NOMO-1 (cell line): ENCODE results near the gene PRKAR1B.

ENCODE experiments used
- DNase-seq, 2 experiments: peaks; one replicate each; lab custom pipeline; 2025; ENCODE audit not compliant: unreplicated experiment in 2 of 2; lab: John Stamatoyannopoulos, UW

PRKAR1B gene

DNA sequence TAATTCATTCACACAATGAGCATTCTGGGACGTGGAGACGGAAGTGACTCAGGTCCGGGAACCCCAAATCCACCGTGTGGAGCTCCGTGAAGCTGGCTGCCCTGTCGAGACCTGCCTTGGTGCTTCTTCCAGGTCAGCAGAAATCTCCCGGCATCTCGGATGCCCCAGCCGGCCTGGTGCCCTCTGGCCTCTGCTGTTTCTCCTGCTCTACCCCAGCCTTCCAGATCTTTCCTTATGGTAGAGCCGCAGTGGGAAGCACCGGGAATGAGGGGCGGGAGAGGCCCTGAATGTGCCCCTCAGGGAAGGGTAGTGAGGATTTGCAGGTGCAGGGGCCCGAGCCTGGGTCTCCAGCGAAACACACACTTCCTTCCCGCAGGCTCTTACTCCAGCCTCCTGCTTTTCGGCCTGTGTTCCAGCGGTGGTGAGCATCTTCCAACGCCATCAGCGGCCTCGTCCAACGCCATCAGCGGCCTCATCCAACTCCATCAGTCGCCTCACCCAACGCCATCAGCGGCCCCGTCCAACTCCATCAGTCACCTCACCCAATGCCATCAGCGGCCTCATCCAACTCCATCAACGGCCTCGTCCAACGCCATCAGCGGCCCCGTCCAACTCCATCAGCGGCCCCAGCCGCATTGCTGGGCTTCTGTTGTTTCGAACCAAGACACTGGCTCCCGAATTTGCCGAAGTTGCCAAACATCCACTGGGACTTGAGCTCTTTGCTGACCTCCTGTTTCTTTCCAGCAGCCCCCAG, 150.4 kb downstream of the PRKAR1B start:
- no peak for DNase-seq

DNA sequence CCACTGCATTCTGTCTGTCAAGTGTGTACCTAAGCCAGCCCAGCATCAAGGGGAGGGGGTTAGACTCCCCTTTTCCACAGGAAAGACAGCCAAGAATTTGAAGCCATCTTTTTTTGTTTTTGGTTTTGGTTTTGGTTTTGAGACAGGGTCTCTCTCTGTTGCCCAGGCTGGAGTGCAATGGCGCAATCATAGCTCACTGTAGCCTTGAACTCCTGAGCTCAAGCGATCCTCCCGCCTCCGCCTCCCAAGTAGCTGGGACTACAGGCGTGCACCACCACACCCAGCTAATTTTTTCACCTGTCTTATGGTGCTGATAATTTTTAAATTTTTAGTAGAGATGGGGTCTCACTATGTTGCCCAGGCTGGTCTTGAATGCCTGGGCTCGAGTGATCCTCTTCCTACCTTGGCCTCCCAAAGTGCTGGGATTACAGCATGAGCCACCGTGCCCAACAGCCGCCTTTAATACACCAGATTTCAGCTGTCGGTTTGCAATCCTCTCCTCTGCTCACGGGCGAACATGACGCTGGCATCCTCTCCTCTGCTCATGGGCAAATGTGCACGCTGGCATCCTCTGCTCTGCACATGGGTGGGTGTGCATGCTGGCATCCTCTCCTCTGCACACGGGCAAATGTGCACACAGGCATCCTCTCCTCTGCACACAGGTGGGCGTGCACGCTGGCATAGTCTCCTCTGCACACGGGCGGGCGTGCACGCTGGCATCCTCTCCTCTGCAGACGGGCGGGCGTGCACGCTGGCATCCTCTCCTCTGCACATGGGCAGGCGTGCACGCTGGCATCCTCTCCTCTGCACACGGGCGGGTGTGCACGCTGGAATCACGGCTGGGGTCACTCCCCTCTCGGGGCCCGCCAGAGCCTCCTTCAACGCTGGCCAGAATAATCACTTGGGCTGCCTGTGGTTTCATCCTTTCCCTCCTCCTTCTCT, 151.4 kb downstream of the PRKAR1B start:
- DNase-seq: no peak

DNA sequence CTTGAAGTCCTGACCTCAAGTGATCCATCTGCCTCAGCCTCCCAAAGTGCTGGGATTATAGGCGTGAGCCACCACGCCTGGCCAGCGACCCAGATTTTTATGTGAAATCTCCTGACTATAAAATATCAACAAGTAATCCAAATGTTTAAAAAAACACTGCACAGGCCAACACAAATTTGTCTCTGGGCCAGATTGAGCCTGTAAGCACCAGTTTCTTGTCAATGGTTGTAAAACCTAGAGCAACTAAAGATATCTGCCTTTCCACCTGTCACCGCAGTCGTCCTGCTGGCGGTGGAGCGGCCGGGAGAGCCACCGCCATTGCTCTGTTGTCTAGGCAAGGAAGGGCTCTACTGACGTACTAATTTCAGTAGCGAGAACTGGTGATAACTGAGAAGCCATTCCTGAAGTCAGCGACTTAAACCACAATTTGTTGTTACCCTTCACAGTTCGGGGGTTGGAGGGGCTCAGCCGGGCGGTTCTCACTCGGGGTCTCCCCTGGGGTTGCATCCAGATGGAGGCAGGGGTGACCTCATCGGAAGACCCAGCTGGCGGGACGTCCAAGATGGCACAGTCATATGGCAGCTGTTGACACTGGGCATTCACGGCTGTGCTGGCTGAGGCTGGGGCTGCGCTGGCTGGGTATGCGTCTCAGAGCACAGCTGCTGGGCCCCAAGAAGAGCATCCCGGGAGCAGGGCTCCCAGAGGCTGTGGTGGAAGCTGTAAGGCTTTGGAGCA, 152.3 kb downstream of the PRKAR1B start:
- no peak for DNase-seq

DNA sequence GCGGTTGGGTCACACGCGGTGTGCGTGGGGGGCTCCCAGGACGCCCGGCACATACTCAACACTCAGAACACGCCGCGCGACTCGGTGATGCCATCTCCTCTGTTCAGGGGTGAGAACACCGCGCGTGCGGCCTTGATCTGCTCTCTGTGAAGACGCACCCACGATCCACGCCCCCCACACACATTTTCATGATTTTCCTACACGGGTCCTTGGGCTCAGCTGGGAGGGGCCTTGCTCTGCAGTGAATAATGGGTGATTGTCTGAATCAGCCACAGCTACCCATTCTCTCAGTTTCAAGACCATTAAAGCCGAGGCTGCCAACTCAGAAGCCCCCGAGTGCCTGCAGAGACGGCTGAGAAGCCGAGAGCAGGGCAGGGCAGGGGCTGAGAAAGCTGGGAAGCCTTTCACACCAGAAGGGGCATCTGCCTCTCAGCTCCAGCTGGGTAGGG, 153.1 kb downstream of the PRKAR1B start:
- DNase-seq: no peak

DNA sequence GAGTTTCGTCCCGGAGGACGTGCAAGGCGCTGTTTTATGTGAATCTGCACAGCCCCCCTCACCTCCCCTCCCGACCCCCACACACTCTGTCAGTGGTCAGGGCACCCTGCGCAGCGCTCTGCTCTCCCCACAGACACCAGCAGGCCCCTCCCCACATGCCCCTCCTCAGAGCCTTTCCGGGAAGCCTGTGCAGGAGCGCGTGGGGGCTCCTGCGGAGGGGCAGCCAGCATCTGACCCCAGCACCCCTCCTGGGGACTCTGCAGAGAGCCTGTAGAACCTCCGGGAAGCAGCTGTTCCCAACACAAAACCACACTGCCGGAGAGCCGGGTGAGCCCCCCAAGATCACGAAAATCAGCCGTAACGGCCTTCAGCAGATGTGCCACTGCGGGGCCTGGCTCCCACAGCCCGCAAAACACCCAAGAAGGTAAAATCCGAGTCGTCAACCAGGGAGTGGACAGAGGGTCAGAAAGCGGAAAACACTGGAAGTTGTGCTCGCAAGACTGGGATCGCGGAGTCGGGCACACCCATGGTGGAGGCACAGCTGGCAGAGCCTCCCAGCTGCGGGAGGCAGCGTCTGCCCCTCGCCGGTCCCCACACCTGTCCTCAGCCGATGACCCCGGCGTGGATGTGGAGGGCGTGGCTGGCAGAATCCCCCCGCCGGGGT, 153.7 kb downstream of the PRKAR1B start:
- no peak for DNase-seq

DNA sequence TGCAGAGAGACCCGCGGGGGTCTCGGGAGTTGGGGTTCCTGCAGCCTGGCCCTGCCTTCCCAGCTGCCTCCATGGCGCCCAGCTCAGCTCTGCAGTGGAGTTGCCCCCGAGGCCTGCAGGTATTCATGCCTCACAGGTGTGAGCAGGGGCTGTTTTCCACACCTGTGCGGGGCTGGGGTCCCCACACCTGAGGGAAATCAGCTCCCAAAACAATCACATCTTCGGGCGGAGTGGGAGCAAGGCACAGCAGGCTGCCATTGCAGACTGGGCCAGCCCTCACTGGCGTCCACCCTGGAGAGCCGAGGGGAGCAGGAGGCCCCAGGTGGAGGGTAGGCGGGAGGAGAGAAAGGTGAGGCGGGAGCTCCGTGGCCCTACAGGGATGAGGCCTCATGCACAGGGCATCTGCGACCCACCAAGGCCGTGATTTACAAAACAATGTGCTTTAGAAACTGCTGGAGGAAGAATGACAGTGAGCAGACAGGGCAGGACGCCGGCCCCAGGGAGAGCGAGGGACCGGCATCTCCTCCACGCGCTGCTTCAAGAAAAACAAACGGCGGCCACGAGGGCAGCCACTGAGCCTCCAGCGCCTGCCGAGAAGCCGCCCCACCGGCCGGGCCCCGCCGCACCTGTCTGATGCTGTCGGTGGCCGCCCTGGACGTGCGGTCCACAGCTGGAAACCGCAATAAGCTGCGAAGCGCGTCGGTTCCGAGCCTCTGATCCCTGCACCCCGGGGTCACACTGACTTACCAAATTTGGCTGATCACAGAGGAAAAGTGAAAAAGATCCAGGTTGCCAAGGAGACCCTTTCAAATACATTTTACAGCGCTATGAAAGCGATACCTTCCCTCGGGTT, 154.4 kb downstream of the PRKAR1B start:
- DNase-seq: no peak

DNA sequence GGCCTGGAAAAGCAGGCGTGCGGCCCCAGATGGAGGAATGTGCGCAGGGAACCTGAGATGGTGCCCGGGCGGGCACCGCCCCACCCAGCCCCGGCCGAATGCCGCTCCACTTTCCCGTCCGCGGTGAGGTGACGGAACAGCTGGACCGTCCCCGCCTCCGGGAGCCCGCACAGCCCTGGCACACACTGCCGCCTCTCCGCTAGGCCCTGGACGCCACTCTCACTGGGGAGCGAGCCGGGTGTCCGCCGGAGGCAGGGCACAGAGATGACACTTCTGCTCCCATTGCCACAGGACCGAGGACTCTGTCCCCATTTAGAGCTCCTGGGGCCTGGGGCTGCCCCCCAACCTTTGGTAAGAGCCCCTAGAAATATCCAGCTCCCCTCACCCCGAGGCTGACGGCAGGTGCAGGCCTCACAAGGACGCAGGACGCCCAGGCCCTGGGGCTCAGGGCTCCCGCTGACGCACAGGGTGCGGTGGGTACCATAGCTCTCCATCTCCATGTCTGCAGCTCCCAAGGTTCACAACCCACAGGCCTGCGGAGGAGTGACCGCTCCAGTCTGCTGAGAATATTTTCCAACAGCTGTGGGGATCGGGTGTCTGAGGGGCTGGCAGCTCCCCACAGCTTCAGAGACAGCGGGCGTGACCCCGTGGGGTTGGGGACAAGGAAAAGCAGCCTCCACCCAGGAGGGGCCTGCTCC, 155.2 kb downstream of the PRKAR1B start:
- no peak for DNase-seq

DNA sequence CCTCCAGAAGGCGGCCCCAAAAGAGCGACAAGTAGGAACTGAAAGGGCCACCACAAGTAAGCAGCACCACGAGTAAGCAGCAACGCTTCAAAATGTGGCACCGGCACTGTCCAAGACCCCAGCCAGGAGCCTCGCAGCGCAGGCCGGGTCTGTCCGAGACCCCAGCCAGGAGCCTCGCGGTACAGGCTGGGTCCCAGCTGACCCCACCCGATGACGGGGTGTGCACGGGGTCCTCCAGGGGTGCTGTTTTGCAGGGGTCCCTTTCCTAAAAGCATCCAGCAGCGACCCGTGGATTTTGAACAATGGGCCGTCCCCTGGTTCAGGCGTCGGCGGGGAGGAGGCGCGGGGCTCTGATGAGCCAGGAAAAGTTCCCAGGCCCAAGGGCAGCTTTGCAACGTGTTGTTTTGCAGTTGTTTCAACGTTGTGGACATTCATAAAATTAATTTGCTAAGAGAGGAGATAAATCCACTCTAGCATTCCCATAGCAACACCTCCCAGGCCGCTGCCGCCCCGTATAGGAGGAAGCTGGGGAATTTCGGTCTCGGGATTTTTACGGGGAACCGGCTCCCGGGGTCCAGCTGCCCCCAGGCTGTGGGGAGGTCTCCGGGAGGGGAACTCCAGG, 155.9 kb downstream of the PRKAR1B start:
- no peak for DNase-seq

DNA sequence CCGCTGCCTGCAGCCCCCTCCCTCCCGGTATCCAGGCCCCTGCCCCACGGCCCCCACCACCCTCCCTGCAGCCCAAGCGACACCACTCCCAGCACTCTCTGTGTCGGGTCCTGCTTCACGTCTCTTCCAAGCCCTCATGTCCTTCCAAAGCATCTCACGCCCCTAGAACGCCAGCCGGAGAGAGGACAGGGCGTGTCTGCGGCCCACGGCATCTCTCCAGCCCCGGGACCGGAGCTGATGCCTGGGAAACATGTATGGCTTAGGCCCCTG, 156.3 kb downstream of the PRKAR1B start:
- DNase-seq: no peak

DNA sequence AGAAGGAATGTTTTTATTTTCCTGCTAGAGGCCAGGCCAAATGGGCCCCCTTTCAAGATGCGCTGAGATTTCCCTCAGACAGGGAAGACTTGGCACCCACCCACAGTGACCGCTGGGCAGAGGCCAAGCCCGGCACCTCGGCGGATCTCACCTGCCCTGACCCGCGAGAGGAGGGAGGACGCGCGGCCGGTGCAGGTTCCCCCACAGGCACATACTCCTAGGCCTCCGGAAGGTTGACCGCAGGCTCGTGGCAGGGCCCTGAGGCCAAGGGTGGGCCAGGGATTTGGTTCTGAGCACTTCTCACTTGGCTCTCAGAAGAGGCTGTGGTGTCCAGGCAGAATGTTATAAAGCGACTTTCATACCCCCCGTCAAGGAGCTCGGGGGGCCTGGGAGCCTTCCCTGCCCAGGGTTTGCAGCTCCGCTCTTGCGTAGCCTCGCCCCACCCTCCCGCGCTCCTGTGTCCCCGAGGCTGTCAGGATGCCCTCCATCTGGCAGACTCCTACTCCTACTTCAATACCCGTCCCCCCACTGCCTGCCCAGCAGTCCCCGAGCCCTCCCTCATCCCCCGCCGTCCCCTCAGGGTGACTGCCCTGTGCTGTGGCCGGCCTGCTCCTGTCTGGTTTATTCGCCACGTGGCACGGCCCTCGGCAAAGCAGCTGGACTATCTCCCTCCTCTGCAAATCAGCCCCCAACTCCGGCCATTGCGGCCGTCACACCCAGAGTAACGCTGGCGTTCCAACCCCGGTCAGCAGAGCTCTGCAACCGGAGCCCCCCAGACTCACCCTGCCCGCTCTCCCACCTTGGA, 156.9 kb downstream of the PRKAR1B start:
- DNase-seq: no peak

DNA sequence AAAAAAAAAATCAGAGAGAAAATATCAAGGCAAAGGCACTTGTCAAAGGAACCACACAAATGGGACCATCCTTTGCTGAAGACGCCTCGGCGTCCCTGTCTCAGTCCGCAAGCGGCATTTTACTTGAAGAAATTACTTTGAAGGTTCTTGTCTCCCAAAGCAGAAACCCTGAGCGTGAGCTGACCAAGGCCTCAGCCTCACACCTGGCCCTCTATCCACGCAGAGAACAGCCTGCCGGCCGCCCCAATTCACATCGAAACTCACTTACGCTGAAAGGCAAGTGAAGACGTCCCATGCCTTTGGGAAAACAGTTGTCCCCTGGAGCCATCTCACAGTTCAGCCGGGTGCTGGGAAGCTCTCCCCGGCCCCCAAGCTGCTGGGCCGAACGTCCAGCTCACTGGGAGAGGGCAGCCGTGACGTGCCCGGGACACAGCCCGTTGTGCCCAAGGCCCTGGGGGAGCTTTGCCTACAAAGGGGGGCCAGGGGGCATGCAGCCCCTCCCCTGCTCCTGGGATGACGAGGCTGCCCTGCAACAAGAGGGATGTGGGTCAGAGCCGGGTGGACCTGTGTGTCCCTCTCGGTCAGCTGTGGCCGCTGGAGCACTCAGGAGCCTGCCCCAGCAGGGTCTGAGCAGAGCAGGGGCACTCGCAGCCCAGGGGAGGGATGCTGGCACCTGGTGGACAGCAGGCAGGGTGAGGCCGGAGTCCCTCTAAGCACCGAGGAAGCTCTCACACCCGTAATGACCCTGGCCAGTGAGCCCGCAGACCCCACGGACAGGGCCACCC, 157.8 kb downstream of the PRKAR1B start:
- DNase-seq: no peak

DNA sequence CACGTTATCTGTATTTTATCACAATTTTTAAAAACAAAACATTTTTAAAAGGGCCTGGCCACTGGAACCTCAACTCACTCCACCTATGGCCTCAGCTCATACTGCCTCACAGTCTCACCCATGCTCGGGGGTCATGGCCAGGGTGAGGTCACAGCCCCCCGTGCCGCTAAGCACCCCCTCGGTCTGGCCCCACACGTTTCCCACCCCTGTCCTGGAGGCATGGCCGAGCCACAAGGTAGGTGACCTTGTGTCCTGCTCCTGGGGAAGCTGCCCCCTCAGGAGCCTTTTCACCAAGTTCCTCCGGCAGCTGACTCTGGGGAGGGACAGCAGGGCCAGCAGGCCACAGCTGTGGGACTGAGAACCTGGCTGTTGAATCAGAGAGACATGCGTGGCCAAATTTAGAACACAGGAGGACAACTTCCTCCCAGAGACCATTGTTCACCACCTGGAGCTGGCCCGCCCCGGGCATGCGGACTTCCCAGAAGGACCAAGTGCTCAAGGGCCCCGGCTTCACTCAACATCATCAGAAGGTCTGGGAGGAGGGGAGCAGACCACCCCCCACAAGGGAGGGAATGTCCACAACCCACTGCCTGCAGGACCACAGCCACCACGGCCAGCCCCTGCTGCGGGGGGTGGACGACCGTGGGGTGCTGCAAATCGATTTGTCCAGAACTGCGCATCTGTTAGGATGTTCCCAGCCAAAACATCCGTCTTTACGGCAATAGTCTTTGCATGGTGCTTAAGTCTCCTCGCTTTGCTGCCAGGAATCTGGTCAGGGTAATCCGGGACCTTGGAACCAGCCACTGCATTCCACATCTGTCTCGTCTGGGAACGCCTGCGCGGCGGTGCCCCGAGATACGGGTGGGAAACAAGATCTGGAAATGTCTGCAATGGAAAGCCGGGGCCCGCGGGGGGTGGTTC, 158.8 kb downstream of the PRKAR1B start:
- DNase-seq: no peak

DNA sequence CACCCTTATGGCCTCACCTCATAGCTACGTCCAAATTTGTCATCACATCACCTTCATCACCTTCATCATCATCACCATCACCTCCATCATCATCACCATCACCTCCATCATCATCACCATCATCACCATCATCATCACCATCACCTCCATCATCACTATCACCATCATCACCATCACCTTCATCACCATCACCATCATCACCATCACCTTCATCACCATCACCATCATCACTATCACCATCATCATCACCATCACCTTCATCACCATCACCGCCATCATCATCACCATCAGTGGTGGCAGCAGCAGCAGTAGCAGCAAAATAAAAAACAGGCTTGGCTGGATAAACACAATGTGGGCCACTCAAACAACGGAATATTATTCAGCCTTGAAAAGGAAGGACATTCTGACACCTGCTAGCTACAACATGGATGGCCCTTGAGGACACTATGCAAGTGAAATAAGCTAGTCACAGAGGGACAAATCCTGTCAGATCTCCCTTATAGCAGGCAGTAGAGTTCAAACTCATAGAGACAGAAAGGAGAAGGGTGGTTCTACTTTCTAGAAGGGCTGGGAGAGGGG, 159.7 kb downstream of the PRKAR1B start:
- no peak for DNase-seq

DNA sequence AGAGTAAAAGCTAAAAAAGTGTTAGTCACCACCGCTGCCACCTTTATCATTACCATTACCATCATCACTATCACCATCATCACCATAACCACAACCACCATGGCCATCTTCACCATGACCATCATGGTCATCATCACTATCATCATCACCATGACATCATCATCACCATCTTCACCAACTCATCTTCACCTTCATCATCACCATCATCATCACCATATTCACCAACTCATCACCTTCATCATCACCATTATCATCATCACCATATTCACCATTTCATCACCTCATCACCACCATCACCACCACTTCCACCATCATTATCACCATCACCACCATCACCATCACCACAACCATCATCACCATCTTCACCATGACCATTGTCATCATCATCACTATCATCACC, 161.0 kb downstream of the PRKAR1B start:
- DNase-seq: no peak

DNA sequence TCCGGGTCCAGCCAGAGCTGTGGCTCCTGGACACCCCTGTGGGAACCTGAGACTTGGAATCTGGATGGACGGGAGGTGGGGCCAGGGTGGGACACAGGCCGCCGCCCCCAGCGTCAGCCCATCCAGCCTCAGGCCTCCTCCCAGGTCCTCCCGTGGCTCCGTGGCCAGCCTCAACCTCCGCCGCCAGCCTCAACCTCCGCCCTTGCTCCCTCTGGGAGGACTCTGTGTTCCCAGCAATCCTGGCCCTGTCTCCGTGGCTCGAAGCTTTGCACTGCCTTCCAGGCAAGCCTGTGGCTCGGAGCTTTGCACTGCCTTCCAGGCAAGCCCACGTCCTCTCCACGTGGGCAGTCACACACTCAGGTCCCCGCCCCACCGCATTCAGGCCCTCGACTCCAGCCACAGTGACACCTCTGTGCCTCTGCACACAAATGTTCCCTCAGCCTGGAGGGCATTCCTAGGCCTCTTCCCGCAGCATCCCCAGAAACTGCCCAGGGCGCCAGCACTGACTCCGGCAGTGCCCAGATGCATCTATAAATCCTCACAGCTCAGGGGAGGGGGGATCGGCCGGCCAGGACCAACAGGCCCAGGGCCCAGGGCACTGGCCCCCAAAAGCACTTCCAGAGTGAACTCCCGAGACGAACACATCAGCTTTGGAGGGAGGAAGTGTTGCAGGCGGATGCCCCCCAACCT, 162.8 kb downstream of the PRKAR1B start:
- DNase-seq: no peak
